Endodermal cell (in vitro differentiated cells): Measurements from ENCODE around the gene ASAP3. TPM values are rescaled to one million over a fixed set of nuclear protein-coding genes. Genes with fewer than 3 reads are reported as not detected.

Source experiments
- DNase-seq: peaks from one replicate; pipeline ENCODE4 v3.0.0-alpha.2; 2017
- H3K27ac ChIP-seq: 2 replicates; pipeline ENCODE4 v1.5.1; 2013; ENCODE audit warnings: mild to moderate bottlenecking, low read depth, low read length, moderate library complexity
- H3K27me3 ChIP-seq: 2 replicates; pipeline ENCODE4 v1.6.1; 2013; ENCODE audit warnings: mild to moderate bottlenecking, low read length, moderate library complexity; ENCODE audit not compliant: insufficient read depth, control insufficient read depth, poor library complexity, severe bottlenecking
- H3K36me3 ChIP-seq: 2 replicates; pipeline ENCODE4 v1.7.0; 2013; ENCODE audit warnings: mild to moderate bottlenecking, low read length, moderate library complexity; ENCODE audit not compliant: control insufficient read depth, insufficient read depth
- H3K4me1 ChIP-seq: one replicate; pipeline ENCODE4 v1.7.0; 2013; ENCODE audit warnings: low read length; ENCODE audit not compliant: control insufficient read depth, insufficient read depth
- H3K4me3 ChIP-seq: 2 replicates; pipeline ENCODE4 v1.5.1; 2013; ENCODE audit warnings: mild to moderate bottlenecking, low read length, moderate library complexity
- H3K9ac ChIP-seq: 2 replicates; pipeline ENCODE4 v1.6.1; 2013; ENCODE audit warnings: mild to moderate bottlenecking, low read length, moderate library complexity; ENCODE audit not compliant: poor library complexity, severe bottlenecking; ENCODE audit errors: extremely low read depth
- H3K9me3 ChIP-seq: 2 replicates; pipeline ENCODE4 v1.6.1; 2013; ENCODE audit warnings: mild to moderate bottlenecking, low read length, moderate library complexity; ENCODE audit not compliant: control insufficient read depth
- H3K27ac Mint-ChIP-seq: 2 replicates; pipeline ENCODE4 v1.8.0; 2020; ENCODE audit warnings: mixed read lengths
- H3K27me3 Mint-ChIP-seq: 2 replicates; pipeline ENCODE4 v1.8.0; 2021; ENCODE audit warnings: mild to moderate bottlenecking, mixed read lengths; ENCODE audit not compliant: insufficient read depth
- H3K36me3 Mint-ChIP-seq: 2 replicates; pipeline ENCODE4 v1.8.0; 2020; ENCODE audit warnings: low read depth, mixed read lengths
- H3K4me1 Mint-ChIP-seq: 2 replicates; pipeline ENCODE4 v1.8.0; 2020; ENCODE audit warnings: mixed read lengths
- H3K4me3 Mint-ChIP-seq: 2 replicates; pipeline ENCODE4 v1.8.0; 2020; ENCODE audit warnings: mild to moderate bottlenecking, moderate library complexity, mixed read lengths
- H3K9me3 Mint-ChIP-seq: 2 replicates; pipeline ENCODE4 v1.8.0; 2020; ENCODE audit warnings: mild to moderate bottlenecking, mixed read lengths
- CTCF ChIP-seq: fragments of 200-600 bp; sonication (generic); conservative IDR thresholded peaks from 2 replicates; pipeline ENCODE4 v1.5.0; 2021; ENCODE audit warnings: antibody characterized with exemption, mild to moderate bottlenecking
- WGBS, 2 experiments: methylation state at CpG; one replicate each; pipeline versions ENCODE4 v1.1.5 to v1.1.7; 2013; ENCODE audit warnings: missing lambda C conversion rate in 2 of 2, mixed read lengths in 1 of 2; ENCODE audit not compliant: insufficient coverage in 1 of 2, insufficient read length in 1 of 2; 5-methylcytosine and 5-hydroxymethylcytosine counted together
- total RNA-seq, 2 donors: library from RNA; stranded (reverse); fragmentation: NEBNext Ultra II Directional in 1 of 2; extraction: Animal tissue kit (Norgen Biotek cat#: 25700) in 1 of 2; gene quantifications; 2 replicates in 1 of 2; 3 replicates in 1 of 2; pipeline ENCODE4 v1.2.1, GENCODE V29; 2021

The ASAP3 gene
- total RNA-seq, 2 donors from 2014 or later = 78.7 to 91.0 TPM

DNA sequence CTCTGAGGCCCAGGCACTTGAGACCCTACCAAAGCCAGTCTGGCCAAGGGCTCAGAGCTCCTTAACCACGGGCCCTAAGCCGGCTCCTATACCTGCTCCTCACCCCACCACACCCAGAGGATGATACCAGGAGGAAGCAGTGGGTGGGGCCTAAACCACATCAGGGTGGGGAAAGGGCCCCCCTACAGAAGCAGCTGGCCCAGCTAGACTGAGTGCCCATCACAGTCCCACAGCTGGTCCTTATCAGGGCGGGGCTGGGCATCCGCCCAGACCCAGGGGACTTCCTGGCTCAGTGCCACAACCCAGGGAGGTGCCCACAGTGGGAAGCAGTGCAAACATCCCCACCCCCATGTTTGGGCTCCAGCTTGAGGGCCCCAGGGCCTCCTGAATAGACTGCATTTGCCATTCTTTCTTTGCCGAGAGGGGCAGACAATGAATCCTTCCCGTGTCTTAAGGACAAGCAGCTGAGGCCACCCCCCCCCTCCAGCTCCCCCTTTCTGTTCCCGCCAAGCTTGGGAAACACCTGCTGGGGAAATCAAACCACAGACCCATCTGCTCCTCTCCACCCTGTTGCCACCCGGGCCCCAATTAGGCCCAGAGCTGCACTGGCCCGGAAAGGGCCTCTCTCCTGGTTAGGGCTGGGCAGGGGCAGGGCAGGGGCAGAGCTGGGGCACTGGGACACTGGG, 40.9 kb upstream of the ASAP3 start:
- peaks cover 10% of the 10 kb centered on the region for H3K36me3 Mint-ChIP-seq
- DNase-seq = no peak

GRCh38 chr1:23524163-23524562, 40.2 kb upstream of the ASAP3 start:
- Mint-ChIP-seq H3K9me3 (no peaks in the 10 kb centered on the region), H3K27ac (no peak overlapping the region), H3K36me3 (peaks cover 10% of the 10 kb centered on the region), H3K4me3 (no peak overlapping the region), H3K27me3 (peaks cover 6% of the 10 kb centered on the region), H3K4me1 (no peaks in the 10 kb centered on the region)
- no peaks in the 10 kb centered on the region for H3K4me1 ChIP-seq
- no peak overlapping the region for H3K9ac ChIP-seq
- no peak for TF ChIP-seq CTCF
- H3K27me3 ChIP-seq = peaks cover under 1% of the 10 kb centered on the region
- no peak for DNase-seq
- WGBS, 2 experiments = 87% methylated on average over 3 of the region's 3 CpGs; no CpG with 5 or more reads in 1 of the 2 experiments
- H3K4me3 ChIP-seq = no peak overlapping the region
- H3K27ac ChIP-seq = no peak overlapping the region
- H3K9me3 ChIP-seq = no peaks in the 10 kb centered on the region
- peaks cover 8% of the 10 kb centered on the region for H3K36me3 ChIP-seq

More for the DNA sequence above, 40.9 kb upstream of the ASAP3 start:
- 74% methylated on average over 9 of the region's 9 CpGs; no CpG with 5 or more reads in 1 of the 2 experiments for WGBS, 2 experiments
- peaks cover 8% of the 10 kb centered on the region for H3K27me3 ChIP-seq
- Mint-ChIP-seq H3K4me1 (no peaks in the 10 kb centered on the region), H3K27ac (no peak overlapping the region), H3K4me3 (no peak overlapping the region), H3K27me3 (peaks cover 13% of the 10 kb centered on the region), H3K9me3 (no peaks in the 10 kb centered on the region)
- no peak overlapping the region for H3K9ac ChIP-seq
- TF ChIP-seq CTCF = no peak
- H3K4me3 ChIP-seq = no peak overlapping the region
- no peak overlapping the region for H3K27ac ChIP-seq
- H3K36me3 ChIP-seq = peaks cover 8% of the 10 kb centered on the region
- H3K9me3 ChIP-seq = no peaks in the 10 kb centered on the region
- H3K4me1 ChIP-seq = no peaks in the 10 kb centered on the region

DNA sequence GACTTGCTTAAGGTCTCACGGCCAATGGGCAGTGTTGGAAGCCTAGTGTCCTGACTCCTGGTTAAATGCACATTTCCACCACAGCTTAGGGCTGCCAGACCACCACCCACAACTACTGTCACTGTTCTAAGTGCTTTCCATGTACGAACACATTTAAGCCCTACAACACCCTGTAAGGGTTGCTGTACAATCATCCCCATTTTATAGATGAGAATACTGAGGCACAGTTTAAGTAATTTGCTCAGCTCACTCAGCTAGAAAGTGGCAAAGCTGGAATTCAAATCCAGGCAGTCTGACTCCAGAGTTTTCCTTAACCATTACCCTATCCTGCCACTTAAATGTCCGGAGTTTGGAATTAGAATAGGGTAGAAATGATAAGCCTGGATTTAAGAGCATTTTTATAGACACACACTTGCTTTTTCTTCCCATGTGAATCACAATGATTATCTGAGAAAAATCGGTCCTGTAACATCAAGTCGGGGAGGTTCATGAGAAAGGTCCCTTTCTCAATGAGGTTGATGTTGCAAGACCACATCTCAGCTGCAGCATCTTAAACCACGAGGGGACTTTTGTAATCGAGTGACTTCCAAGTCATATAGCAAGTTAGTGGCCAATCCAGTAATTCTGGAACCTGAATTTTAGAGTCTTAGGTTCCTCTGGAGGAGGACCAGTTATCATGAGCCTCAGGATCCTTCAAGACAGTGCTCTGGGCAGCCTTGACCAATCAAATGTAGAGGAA, 38.4 kb upstream of the ASAP3 start:
- WGBS, 2 experiments = 95 to 96% methylated on average over 6 of the region's 7 CpGs
- H3K9me3 ChIP-seq = no peaks in the 10 kb centered on the region
- no peak overlapping the region for H3K9ac ChIP-seq
- DNase-seq = no peak
- H3K4me3 ChIP-seq = no peak overlapping the region
- no peaks in the 10 kb centered on the region for H3K4me1 ChIP-seq
- H3K27me3 ChIP-seq = no peaks in the 10 kb centered on the region
- Mint-ChIP-seq H3K4me3 (no peak overlapping the region), H3K27ac (no peak overlapping the region), H3K9me3 (no peaks in the 10 kb centered on the region), H3K27me3 (no peaks in the 10 kb centered on the region), H3K36me3 (peaks cover 10% of the 10 kb centered on the region), H3K4me1 (no peaks in the 10 kb centered on the region)
- no peak overlapping the region for H3K27ac ChIP-seq
- no peak for TF ChIP-seq CTCF
- peaks cover 8% of the 10 kb centered on the region for H3K36me3 ChIP-seq
